PC-3 (cell line): ENCODE data around the gene ALX3.

Experiments used
- EZH2 ChIP-seq: fragments of 300-600 bp; sonication (generic); IDR thresholded peaks from one replicate; pipeline ENCODE4 v1.6.1; 2017; ENCODE audit warnings: antibody characterized with exemption, mild to moderate bottlenecking, low read length; ENCODE audit not compliant: unreplicated experiment
- EZH2phosphoT487 ChIP-seq: fragments of 300-600 bp; sonication (generic); IDR thresholded peaks from 2 replicates; pipeline ENCODE4 v1.6.1; 2018; ENCODE audit warnings: mild to moderate bottlenecking, antibody characterized with exemption, low read length, borderline replicate concordance
- TF ChIP-seq, protein P1 (sequence below): fragments of 300-600 bp; sonication (generic); conservative IDR thresholded peaks from 2 replicates; pipeline ENCODE4 v1.5.1; 2017; ENCODE audit warnings: antibody characterized with exemption, low read depth, mild to moderate bottlenecking, low read length

GRCh38 chr1:110055493-110056284 is 14.8 kb downstream of the ALX3 start:
- TF ChIP-seq, protein P1, sequence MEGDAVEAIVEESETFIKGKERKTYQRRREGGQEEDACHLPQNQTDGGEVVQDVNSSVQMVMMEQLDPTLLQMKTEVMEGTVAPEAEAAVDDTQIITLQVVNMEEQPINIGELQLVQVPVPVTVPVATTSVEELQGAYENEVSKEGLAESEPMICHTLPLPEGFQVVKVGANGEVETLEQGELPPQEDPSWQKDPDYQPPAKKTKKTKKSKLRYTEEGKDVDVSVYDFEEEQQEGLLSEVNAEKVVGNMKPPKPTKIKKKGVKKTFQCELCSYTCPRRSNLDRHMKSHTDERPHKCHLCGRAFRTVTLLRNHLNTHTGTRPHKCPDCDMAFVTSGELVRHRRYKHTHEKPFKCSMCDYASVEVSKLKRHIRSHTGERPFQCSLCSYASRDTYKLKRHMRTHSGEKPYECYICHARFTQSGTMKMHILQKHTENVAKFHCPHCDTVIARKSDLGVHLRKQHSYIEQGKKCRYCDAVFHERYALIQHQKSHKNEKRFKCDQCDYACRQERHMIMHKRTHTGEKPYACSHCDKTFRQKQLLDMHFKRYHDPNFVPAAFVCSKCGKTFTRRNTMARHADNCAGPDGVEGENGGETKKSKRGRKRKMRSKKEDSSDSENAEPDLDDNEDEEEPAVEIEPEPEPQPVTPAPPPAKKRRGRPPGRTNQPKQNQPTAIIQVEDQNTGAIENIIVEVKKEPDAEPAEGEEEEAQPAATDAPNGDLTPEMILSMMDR: no peak
- TF ChIP-seq EZH2: no peak
- no peak for TF ChIP-seq EZH2phosphoT487
